GM18520 (cell line): ENCODE measurements around the gene NF2.

Source experiments
- ATAC-seq: cut with Tn5 transposase; IDR thresholded peaks from one replicate; pipeline ENCODE4 v1.9.1; 2021; ENCODE audit not compliant: unreplicated experiment

NF2 gene

DNA sequence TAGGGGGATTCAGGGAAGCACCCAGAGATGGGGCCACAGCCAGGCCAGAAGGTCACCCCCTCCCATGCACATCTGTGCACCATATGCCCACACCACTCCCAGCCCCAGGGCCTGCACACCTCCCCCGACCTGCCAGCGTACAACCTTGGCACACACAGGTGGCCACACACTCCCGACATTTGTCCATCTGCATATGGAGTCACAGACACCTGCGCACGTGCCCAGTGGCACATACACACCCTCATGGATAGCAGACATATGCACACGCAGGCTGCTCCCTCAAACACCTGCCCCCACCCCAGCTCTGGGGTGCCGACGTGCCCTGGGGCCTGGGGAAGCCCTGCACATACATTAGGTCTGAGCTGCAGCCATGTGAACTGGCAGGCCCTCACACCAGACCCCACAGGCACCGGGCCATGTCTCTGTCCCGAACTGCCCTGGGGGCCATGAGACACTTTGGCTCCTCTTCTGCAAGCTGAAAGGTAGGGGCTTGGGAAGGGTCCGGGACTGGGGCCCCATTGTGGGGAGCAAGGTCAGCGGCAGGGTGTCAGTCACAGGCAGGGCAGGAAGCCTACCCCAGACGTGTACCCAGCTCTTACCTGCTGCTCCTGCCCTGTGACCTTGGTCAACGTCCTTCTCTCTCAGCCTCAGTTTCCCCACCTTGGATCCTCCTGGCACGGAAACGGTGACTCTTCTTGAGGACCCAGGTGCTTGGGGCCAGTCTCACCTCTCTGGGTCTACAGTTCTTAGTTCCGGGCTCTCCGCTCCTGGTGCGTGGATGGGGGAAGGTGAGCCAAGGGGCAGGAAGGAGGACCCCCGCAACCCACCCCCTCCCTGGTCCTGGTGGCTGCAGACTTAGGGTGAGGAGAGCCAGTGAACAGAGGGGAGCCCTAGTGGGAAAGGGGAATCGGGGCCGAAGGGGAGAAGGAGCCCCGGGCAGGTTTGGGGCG, 115.8 kb downstream of the NF2 start:
- ATAC-seq, result no peak

GRCh38 chr22:29719899-29720645, 116.6 kb downstream of the NF2 start, which contains the start of gene CABP7:
Gene CABP7, plus strand, starts transcription at chr22:29720003. Its CDS starts 422 bp downstream, at chr22:29720425.
- no peak for ATAC-seq

DNA sequence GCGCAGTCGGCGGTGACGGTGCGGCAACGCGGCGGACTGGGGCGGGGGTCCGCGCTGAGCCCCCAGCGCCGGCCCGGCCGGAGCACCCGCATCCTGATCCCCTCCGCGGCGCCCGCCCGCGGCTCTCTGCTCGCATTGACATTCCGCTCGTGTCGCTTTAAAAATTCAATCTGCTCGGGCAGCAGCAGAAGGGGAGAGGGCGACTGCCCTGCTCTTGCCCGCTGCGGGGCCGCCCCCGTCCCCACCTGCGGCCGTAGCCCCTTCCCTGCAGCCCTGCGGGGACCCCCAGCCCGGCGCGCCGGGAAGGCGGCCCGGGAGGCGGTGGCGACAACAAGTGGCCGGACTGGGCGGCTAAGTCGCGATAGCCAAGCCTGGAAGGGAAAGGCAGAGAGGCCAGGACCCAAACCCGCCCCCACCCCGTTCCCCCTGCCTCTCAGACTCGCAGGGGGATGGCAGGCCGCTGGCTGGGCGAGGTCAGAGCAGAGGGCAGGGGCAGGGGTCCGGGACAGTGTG, 117.4 kb downstream of the NF2 start:
- ATAC-seq, result no peak

GRCh38 chr22:29722151-29722550, 118.7 kb downstream of the NF2 start:
- no peak for ATAC-seq

DNA sequence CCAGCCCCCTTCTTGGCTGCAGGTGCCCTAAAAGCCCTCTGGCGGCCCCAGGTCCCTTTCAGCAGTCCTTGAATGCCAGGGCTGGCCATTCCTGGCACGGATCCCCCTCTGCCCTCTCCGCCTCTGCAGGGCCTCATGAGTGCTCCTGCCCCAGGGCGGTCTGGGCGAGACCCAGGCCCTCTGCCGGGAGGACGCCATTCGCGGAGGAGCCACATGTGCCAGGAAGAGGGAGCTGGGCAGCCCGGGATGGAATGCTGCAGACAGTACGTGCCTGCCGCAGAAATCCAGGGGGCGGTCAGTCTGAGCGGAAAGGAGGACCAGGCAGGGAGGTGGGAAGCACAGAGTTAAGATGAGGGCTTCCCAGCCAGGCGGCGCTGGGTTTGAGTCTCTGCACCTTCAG, 119.2 kb downstream of the NF2 start:
- no peak for ATAC-seq

GRCh38 chr22:29723766-29724165, 120.3 kb downstream of the NF2 start:
- ATAC-seq, result no peak

DNA sequence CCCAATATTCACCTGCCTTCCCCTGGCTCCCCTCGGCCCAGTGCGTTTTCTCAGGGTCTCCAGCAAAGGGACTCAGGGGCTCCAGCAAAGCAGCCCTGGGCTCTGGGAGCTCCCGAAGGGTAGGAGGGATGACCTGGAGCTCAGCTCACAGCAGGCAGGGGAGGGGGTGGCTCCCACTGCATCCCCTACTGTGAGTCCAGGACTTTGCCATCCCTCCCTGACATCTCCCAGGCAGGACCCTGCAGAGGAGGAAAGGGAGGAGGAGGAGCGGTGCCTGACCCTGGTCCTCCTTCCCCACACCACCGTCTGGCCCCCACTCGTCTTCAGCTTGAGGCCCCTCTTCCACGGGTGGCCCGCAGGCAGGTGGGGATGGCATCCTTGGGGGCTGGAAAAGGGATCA, 121.4 kb downstream of the NF2 start:
- no peak for ATAC-seq

DNA sequence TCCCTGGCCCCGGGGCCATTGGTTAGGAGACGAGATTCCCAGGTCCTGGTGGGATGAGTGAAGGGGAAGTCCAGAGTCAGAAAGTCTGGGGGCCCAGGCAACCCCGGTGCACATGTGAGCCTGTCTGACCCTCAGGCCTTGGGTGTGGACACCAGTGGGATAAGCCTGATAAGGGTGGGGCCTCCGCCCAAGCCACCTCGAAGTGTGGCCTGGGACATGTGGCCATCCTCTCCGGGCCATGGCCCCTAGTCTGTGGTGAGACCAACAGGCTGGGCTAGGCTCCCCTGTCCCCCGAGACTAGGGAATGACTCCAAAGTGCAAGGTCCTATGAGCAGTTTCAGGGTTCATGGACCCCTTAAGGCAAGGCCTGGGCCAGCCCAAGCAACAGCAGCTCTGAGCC, 122.7 kb downstream of the NF2 start:
- no peak for ATAC-seq

GRCh38 chr22:29726512-29727130, 123.2 kb downstream of the NF2 start:
- no peak for ATAC-seq

DNA sequence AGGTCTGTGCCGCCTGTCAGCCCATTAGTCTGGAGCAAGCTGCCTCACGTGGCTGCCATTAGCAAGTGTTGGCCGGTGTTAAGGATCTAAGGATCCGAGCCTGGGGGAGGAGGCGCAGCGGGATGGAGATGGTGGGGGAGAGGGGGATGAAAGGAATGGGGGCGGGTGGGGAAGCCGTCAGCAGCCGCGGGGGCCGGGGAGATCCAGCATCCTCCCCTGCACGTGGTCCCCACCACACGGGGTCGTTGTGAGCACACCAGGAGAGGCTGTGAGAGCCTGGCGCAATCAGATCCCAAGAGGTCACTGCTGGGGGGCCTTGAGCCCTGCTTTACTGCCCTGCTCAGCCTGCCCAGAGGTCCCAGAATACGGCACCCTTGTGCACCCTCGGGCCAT, 123.7 kb downstream of the NF2 start:
- ATAC-seq, result no peak

DNA sequence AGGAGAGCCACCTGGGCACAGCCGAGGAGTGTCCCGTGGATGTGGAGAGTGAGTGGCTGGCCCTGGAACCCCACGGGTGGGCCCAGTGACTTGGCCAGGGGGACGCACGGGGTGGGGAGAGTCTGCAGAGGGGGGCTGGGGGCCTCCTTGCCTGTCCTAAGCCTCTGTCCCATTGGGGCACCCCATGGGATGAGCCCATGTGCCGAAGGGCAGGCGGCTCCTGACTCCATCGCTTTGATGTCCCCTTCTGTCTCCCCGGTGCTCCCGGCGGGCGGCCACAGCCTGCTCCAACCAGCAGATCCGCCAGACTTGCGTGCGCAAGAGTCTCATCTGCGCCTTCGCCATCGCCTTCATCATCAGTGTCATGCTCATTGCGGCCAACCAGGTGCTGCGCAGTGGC, 125.7 kb downstream of the NF2 start:
- no peak for ATAC-seq

DNA sequence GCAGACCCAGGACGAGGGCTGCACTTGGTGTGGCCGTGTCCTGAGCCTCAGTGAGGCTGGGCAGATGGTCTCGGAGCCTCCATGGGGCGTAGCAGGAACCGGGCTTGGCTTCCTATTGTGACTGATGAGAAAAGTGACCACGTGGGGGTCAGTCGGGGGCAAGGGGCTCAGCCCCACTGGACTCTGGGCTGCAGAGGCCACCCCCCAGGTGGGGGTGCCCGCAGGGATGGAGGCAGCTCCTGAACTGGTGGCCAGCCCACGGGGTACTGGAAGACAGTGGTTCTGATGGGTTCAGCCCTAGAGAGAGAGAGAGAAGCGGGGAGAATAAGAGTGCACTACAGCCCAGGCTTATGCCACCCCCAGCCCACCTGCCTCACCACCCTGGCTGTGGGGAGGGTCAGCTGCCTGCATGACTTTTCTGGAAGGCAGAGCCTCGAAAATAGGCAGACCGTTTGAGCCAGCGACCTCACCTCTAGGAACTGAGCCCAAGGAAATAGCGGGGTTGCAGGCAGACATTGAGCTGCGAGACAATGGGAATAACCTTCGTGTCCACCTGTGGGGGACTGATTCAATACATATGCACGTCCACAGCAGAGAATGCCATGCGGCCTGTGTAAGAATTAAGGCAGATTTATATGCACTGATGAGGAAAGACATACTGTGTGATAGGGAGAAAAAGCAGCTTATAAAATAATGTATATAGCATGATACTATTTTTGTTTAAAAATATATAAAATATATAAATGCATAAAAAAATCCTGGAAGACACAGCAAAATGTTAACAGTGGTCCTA, 127.8 kb downstream of the NF2 start:
- ATAC-seq, result no peak

GRCh38 chr22:29732883-29733282, 129.4 kb downstream of the NF2 start:
- ATAC-seq, result no peak

- no peak for ATAC-seq
Measured at GRCh38 chr22:29733362-29734201, 130.1 kb downstream of the NF2 start.

- ATAC-seq, result no peak
Measured at GRCh38 chr22:29734406-29734805, 131.0 kb downstream of the NF2 start.

DNA sequence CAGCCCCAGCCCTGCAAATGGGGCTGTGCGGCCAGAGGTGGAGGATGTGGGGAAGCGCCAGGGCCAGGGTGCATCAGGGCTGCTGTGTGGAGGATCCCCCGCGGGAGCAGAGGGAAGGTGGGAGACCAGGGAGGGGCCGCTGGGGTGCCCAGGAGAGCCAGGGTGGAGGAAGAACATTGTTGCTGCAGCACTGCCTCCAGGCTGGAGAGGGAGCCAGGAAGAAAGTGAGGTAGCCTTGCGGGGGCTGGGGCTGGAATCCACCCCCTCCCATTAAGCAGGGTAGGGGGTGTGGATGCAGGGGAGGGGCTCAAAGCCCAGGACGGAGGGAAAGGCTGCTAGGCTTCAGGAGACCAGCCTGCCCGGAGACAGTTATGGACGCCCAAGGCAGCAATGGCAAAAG, 131.4 kb downstream of the NF2 start:
- no peak for ATAC-seq

- ATAC-seq, result no peak
Measured at GRCh38 chr22:29735416-29735815, 132.0 kb downstream of the NF2 start.

GRCh38 chr22:29737251-29738117, 134.1 kb downstream of the NF2 start:
- ATAC-seq, result no peak
